GM10248 (cell line): ENCODE results near the gene CLEC4F.

Experiments
- CTCF ChIA-PET: fragments of 300-600 bp; sonication (Branson Sonifier 250); formaldehyde crosslinking; extraction: SDS; loops from one replicate; lab custom pipeline; 2021; ENCODE audit warnings: antibody characterized with exemption; lab: Yijun Ruan, JAX
- POLR2A ChIA-PET: fragments of 350-650 bp; sonication (Branson Sonifier 250); formaldehyde crosslinking; extraction: SDS; loops from one replicate; lab custom pipeline; 2020; ENCODE audit warnings: antibody characterized with exemption; lab: Yijun Ruan, JAX
- DNase-seq: peaks from one replicate; pipeline ENCODE4 v3.0.0; 2012; ENCODE audit errors: extremely low spot score
- TF ChIP-seq, protein P1 (sequence below): IDR thresholded peaks from 2 replicates; pipeline ENCODE4 v1.5.1; 2012; ENCODE audit warnings: mild to moderate bottlenecking, low read depth; ENCODE audit errors: extremely low read depth, missing control alignments, control extremely low read depth

Gene CLEC4F

DNA sequence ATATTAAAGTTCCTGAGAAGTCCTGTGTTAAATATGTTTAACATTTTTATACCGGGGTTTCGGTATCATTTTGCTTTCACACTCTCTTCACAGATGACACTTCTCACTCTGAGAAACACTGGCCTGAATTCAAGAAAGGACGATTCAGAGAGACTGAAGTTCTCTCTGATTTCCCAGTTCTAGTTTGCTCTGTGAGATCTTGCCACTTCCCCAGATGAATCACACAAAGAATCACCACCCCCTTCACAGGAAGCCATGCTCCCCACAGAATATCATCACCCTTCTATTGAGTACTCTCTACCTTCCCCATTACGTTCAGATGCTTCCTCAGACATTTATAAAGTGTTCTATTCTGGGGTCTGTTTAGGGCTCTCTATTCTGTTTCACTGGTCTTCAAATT is 31.3 kb upstream of the CLEC4F start:
- peak; percentile 54 for DNase-seq
- TF ChIP-seq, protein P1, sequence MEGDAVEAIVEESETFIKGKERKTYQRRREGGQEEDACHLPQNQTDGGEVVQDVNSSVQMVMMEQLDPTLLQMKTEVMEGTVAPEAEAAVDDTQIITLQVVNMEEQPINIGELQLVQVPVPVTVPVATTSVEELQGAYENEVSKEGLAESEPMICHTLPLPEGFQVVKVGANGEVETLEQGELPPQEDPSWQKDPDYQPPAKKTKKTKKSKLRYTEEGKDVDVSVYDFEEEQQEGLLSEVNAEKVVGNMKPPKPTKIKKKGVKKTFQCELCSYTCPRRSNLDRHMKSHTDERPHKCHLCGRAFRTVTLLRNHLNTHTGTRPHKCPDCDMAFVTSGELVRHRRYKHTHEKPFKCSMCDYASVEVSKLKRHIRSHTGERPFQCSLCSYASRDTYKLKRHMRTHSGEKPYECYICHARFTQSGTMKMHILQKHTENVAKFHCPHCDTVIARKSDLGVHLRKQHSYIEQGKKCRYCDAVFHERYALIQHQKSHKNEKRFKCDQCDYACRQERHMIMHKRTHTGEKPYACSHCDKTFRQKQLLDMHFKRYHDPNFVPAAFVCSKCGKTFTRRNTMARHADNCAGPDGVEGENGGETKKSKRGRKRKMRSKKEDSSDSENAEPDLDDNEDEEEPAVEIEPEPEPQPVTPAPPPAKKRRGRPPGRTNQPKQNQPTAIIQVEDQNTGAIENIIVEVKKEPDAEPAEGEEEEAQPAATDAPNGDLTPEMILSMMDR: no peak
- POLR2A ChIA-PET: no interaction called here
- CTCF ChIA-PET: interaction anchor here (1.1 to 1.5 kb wide), 4 partner anchors 9 to 97 kb away, joined by 4 to 9 read pairs (median 5); no protein-coding TSS in a partner anchor

DNA sequence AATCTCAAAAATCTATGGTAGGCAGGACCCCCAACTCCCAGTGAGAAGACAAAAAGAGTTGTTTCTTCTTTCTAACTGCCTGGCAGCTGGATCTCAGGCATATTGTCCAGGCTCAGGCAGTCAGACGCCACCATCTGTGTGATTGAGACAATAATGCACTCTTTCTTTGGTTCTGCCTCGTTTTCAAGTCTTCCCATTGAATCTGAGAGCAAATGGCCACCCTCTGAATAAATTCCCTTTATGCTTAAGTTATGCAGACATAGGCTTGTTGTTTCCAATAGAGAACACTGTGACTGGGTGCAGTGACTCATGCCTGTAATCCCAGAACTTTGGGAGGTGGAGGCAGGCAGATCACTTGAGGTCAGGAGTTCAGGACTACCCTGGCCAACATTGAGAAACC is 30.5 kb upstream of the CLEC4F start:
- no peak for DNase-seq
- ChIA-PET POLR2A (no interaction called here), CTCF (interaction anchor here (1.3 kb wide), 1 partner anchor 10 kb away, joined by 5 read pairs; no protein-coding TSS in a partner anchor)
- TF ChIP-seq, protein P1: no peak

DNA sequence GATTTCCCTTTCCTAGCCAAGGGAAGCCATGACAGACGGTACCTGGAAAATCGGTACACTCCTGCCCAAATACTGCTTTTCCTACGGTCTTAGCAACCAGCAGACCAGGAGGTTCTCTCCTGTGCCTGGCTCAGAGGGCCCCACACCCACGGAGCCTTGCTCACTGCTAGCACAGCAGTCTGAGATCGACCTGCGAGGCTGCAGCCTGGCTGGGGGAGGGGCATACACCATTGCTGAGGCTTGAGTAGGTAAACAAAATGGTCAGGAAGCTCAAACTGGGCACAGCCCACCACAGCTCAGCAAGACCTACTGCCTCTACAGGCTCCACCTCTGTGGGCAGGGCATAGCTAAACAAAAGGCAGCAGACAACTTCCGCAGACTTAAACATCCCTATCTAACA is 22.0 kb upstream of the CLEC4F start:
- DNase-seq: no peak
- CTCF ChIA-PET: interaction anchor here (1.2 to 2.0 kb wide), 2 partner anchors 9 to 14 kb away, joined by 3 to 6 read pairs; no protein-coding TSS in a partner anchor
- TF ChIP-seq, protein P1: no peak
- POLR2A ChIA-PET: no interaction called here

DNA sequence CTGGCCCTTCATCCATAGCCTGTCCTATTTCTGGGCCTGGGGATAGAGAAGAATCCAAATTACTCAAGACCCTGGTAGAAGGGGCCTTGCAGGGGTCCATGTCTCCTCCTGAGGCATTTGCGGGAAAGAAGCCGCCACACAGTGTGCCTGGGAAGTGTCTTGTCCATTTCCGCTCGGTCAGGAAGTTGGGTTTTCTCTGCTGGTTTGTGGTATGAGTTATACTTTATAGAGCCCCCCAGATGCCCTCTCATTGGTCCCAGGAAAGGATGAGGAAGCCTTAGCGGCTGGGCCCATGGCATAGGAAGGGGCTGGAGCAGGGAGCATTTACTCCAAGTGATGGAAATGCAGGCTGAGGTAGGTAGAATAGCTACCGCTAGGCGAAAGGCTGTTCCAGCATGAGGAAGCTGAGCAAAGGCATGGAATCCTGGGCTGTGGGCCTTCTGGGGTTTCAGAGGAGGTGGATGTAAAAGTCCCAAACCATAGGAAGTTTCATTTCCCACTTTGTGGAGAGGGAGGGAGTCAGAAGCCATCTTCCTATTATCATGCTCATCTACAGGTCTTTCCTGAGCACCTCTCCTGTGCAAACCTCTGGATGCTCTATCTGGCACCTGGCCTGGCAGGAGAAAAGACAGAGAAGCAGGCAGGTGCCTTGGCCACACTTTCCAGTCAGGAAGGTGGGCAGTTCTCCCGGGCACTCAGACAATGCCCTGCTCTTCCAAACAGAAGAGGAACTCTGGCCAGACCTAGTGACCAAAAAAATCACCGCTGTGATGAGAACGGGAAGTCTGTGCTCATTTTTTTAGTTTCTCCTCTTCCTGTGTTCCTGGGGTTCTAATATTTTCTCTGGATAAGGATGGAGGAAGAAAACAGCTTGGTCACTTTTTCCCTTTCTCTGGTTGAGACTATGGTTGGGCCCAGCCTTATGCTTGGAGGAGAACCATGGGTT is 17.9 kb upstream of the CLEC4F start:
- no peak for DNase-seq
- CTCF ChIA-PET: interaction anchor here (1.1 kb wide), 1 partner anchor 35 kb away, joined by 3 read pairs; no protein-coding TSS in a partner anchor
- POLR2A ChIA-PET: no interaction called here
- TF ChIP-seq, protein P1: no peak

DNA sequence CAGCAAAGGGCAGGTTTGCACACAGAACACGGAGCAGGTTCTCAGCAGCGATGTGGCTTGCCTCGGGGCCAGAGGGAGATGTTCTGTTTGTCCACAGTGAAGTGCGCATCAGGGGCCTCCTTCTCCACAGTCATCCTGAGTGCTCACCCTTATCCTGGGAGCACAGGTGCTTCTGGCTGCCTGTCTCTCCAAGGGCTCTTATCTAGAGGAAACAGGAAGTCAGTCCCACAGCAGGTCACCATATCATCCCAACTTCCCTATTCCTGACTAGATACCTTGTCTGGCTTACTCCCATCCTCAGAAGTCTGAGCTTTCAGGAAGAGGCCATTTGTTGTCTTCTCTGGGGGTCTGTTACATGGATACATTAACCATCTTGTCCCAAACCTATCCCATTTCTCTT is 15.2 kb upstream of the CLEC4F start, which contains the start of gene CD207:
Gene CD207 (minus strand): TSS at position 174 of the 400 bp plus-strand sequence. CDS start 40 bp downstream, at position 134.
- CTCF ChIA-PET: no interaction called here
- TF ChIP-seq, protein P1: no peak
- no peak for DNase-seq
- POLR2A ChIA-PET: no interaction called here

DNA sequence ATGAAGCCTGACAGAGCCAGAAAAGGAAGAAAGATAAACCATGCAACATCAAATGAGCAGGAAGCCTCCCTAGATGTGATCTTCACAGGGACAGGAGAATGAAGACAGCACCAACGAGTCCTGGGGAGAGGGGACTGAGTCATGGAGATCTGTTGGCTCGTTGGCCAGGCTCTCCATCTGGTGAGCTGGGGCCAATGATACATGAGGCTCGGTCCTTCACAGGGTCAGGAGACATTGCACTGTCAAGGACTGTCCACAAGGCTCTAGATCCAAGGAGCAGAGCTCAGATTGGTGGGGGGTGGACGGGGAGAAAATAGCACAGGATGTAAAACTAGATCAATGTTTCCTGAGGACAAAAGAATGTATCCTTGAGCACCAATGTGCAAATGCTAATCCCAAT is 14.5 kb upstream of the CLEC4F start:
- POLR2A ChIA-PET: no interaction called here
- CTCF ChIA-PET: no interaction called here
- no peak for DNase-seq
- TF ChIP-seq, protein P1: no peak
